HL-60 (cell line): ENCODE measurements around the gene DCHS2.

Source experiments
- GABPA ChIP-seq: IDR thresholded peaks from 2 replicates; pipeline ENCODE4 v1.6.1; 2012; ENCODE audit warnings: low read depth
- POLR2AphosphoS5 ChIP-seq: IDR thresholded peaks from 2 replicates; pipeline ENCODE4 v1.6.1; 2012; ENCODE audit warnings: low read depth
- SPI1 ChIP-seq: IDR thresholded peaks from 2 replicates; pipeline ENCODE4 v1.6.1; 2012; ENCODE audit warnings: low read depth, mild to moderate bottlenecking, borderline replicate concordance
- TF ChIP-seq, protein P1 (sequence below): IDR thresholded peaks from one replicate; pipeline ENCODE4 v1.5.1; 2011; ENCODE audit warnings: low read length, control low read depth, inconsistent platforms; ENCODE audit not compliant: insufficient read depth

DNA sequence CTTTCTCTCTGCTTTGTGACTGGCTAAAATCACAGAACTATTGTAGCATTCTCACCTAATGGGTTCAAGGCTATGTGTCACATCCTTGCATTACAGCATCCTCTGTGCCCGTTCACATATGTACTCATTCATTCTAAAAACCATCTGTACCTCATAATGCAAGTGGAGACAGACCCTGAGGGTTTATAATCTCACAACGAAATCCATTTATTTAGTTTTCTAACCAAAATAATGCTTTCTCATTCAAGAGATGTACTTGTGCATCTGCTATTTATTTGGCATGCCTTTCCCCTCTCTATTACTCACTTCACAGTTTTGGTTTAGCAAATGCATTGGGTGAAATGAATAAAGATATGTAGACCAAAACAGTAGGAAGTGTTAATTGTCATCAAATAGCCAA is 261.5 kb downstream of the DCHS2 start:
- TF ChIP-seq, protein P1, sequence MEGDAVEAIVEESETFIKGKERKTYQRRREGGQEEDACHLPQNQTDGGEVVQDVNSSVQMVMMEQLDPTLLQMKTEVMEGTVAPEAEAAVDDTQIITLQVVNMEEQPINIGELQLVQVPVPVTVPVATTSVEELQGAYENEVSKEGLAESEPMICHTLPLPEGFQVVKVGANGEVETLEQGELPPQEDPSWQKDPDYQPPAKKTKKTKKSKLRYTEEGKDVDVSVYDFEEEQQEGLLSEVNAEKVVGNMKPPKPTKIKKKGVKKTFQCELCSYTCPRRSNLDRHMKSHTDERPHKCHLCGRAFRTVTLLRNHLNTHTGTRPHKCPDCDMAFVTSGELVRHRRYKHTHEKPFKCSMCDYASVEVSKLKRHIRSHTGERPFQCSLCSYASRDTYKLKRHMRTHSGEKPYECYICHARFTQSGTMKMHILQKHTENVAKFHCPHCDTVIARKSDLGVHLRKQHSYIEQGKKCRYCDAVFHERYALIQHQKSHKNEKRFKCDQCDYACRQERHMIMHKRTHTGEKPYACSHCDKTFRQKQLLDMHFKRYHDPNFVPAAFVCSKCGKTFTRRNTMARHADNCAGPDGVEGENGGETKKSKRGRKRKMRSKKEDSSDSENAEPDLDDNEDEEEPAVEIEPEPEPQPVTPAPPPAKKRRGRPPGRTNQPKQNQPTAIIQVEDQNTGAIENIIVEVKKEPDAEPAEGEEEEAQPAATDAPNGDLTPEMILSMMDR, result no peak
- TF ChIP-seq POLR2AphosphoS5, result no peak
- TF ChIP-seq GABPA, result no peak
- TF ChIP-seq SPI1, result no peak
